DMS 273 treated with DMSO at 0.1 percent for 48 hours (cell line): ENCODE data around the gene NPBWR2.
"Not testable (repeated sequence)": the region's sequence is repeated elsewhere in the genome, so short reads cannot be mapped to it uniquely, and the experiment has no call there.

Experiments
- DNase-seq: peaks from one replicate; lab custom pipeline; 2025; lab: John Stamatoyannopoulos, UW

Gene NPBWR2

GRCh38 chr20:64119301-64119680, 11.9 kb upstream of the NPBWR2 start:
- DNase-seq, result no peak

- not testable (repeated sequence) for DNase-seq
These were observed 10.0 kb upstream of the NPBWR2 start for GRCh38 chr20:64117432-64117777.

GRCh38 chr20:64116541-64117431, 9.4 kb upstream of the NPBWR2 start:
- no peak for DNase-seq

GRCh38 chr20:64116016-64116415, 8.7 kb upstream of the NPBWR2 start:
- no peak for DNase-seq

GRCh38 chr20:64115171-64115911, 8.0 kb upstream of the NPBWR2 start:
- DNase-seq, result no peak

- DNase-seq, result no peak
These were observed 7.1 kb upstream of the NPBWR2 start for GRCh38 chr20:64114356-64114971.

GRCh38 chr20:64113796-64114355, 6.5 kb upstream of the NPBWR2 start:
- no peak for DNase-seq

GRCh38 chr20:64113444-64113775, 6.0 kb upstream of the NPBWR2 start:
- DNase-seq, result no peak

- no peak for DNase-seq
These were observed 5.5 kb upstream of the NPBWR2 start for GRCh38 chr20:64112691-64113443.

GRCh38 chr20:64111841-64112641, 4.7 kb upstream of the NPBWR2 start:
- DNase-seq, result no peak

- DNase-seq, result no peak
These were observed 3.2 kb upstream of the NPBWR2 start for GRCh38 chr20:64110411-64111068.

GRCh38 chr20:64109831-64110391, 2.5 kb upstream of the NPBWR2 start:
- no peak for DNase-seq

- DNase-seq, result no peak
These were observed 1.6 kb upstream of the NPBWR2 start for GRCh38 chr20:64108731-64109681.

- no peak for DNase-seq
These were observed 532 bp upstream of the NPBWR2 start for GRCh38 chr20:64107736-64108457.

GRCh38 chr20:64106435-64106961, 867 bp downstream of the NPBWR2 start:
- DNase-seq, result no peak

GRCh38 chr20:64105846-64106434, 1.4 kb downstream of the NPBWR2 start:
- DNase-seq, result no peak

GRCh38 chr20:64104667-64105451, 2.5 kb downstream of the NPBWR2 start:
- no peak for DNase-seq
